CD14-positive monocyte (primary cell): Measurements from ENCODE around the gene SORD. TPM values are rescaled to one million over a fixed set of nuclear protein-coding genes. Genes with fewer than 3 reads are reported as not detected.

ENCODE experiments used
- DNase-seq, 3 donors: peaks; one replicate each; pipeline ENCODE4 v3.0.0-alpha.2; 2011 to 2022
- H2AFZ ChIP-seq: 2 replicates; pipeline ENCODE4 v1.6.0; 2012; ENCODE audit warnings: mild to moderate bottlenecking, low read depth, low read length, inconsistent platforms; ENCODE audit not compliant: insufficient read depth, poor library complexity, severe bottlenecking
- H3K27ac ChIP-seq, 2 donors: 1 replicate in 1 of 2; 2 replicates in 1 of 2; pipeline ENCODE4 v1.5.1; 2012 to 2013; ENCODE audit warnings: low read length in 2 of 2, control low read depth in 1 of 2, inconsistent platforms in 1 of 2, low read depth in 1 of 2, mild to moderate bottlenecking in 1 of 2
- H3K27me3 ChIP-seq, 2 donors: one replicate each; pipeline versions ENCODE4 v1.6.0 to v1.6.1; 2011 to 2013; ENCODE audit warnings: low read length in 2 of 2; ENCODE audit not compliant: control insufficient read depth in 2 of 2, insufficient read depth in 2 of 2
- H3K36me3 ChIP-seq, 2 donors: replicated peaks in 1 of 2; 1 replicate in 1 of 2; 2 replicates in 1 of 2; pipeline versions ENCODE4 v1.5.1 to v1.6.1; 2012 to 2013; ENCODE audit warnings: low read length in 2 of 2, control low read depth in 1 of 2, inconsistent platforms in 1 of 2, mild to moderate bottlenecking in 1 of 2; ENCODE audit not compliant: insufficient read depth in 2 of 2, control insufficient read depth in 1 of 2
- H3K4me1 ChIP-seq, 2 donors: 1 replicate in 1 of 2; 2 replicates in 1 of 2; pipeline versions ENCODE4 v1.5.1 to v1.6.1; 2012 to 2013; ENCODE audit warnings: low read length in 2 of 2, control low read depth in 1 of 2, inconsistent platforms in 1 of 2, mild to moderate bottlenecking in 1 of 2, moderate library complexity in 1 of 2; ENCODE audit not compliant: insufficient read depth in 2 of 2, control insufficient read depth in 1 of 2
- H3K4me2 ChIP-seq: replicated peaks from 2 replicates; pipeline ENCODE3; 2012; ENCODE audit warnings: low read length, moderate library complexity, mild to moderate bottlenecking; ENCODE audit not compliant: poor library complexity, severe bottlenecking; ENCODE audit errors: extremely low read depth
- H3K4me3 ChIP-seq, 3 experiments: fragments of 200-600 bp in 1 of 3; sonication (generic) in 1 of 3; replicated peaks in 1 of 3; 1 replicate in 2 of 3; 2 replicates in 1 of 3; pipeline ENCODE4 v1.5.1; 2011 to 2013; ENCODE audit warnings: low read length in 3 of 3, mild to moderate bottlenecking in 3 of 3, control low read depth in 2 of 3, low read depth in 2 of 3, inconsistent platforms in 1 of 3, moderate library complexity in 1 of 3
- H3K79me2 ChIP-seq: 2 replicates; pipeline ENCODE4 v1.6.0; 2012; ENCODE audit warnings: mild to moderate bottlenecking, control low read depth, inconsistent platforms, low read length, moderate library complexity; ENCODE audit not compliant: insufficient read depth
- H3K9ac ChIP-seq: 2 replicates; pipeline ENCODE4 v1.6.0; 2017; ENCODE audit warnings: low read length, mild to moderate bottlenecking; ENCODE audit not compliant: insufficient read depth, poor library complexity, severe bottlenecking
- H3K9me3 ChIP-seq, 2 donors: replicated peaks in 1 of 2; 1 replicate in 1 of 2; 2 replicates in 1 of 2; pipeline versions ENCODE4 v1.5.1 to v1.6.1; 2012 to 2013; ENCODE audit warnings: low read length in 2 of 2, control low read depth in 1 of 2; ENCODE audit not compliant: control insufficient read depth in 1 of 2, insufficient read depth in 1 of 2
- H4K20me1 ChIP-seq: 2 replicates; pipeline ENCODE4 v1.6.0; 2012; ENCODE audit warnings: mild to moderate bottlenecking, low read length, control low read depth, moderate library complexity; ENCODE audit not compliant: insufficient read depth
- H3K27ac Mint-ChIP-seq, 7 donors: one replicate each; pipeline ENCODE4 v1.8.0; 2020; ENCODE audit warnings: mild to moderate bottlenecking in 7 of 7, mixed read lengths in 7 of 7, moderate library complexity in 6 of 7, inconsistent platforms in 2 of 7
- H3K27me3 Mint-ChIP-seq, 3 donors: one replicate each; pipeline ENCODE4 v1.8.0; 2021 to 2022; ENCODE audit warnings: low read depth in 3 of 3, mild to moderate bottlenecking in 3 of 3, mixed read lengths in 3 of 3, moderate library complexity in 3 of 3, inconsistent platforms in 1 of 3
- H3K36me3 Mint-ChIP-seq, 2 donors: one replicate each; pipeline ENCODE4 v1.8.0; 2020; ENCODE audit warnings: mixed read lengths in 2 of 2, inconsistent platforms in 1 of 2, mild to moderate bottlenecking in 1 of 2
- H3K4me1 Mint-ChIP-seq: one replicate; pipeline ENCODE4 v1.8.0; 2020; ENCODE audit warnings: mild to moderate bottlenecking, mixed read lengths
- H3K4me3 Mint-ChIP-seq, 2 donors: one replicate each; pipeline ENCODE4 v1.8.0; 2020; ENCODE audit warnings: mild to moderate bottlenecking in 2 of 2, mixed read lengths in 2 of 2, moderate library complexity in 1 of 2
- H3K9me3 Mint-ChIP-seq, 7 donors: one replicate each; pipeline ENCODE4 v1.8.0; 2020 to 2022; ENCODE audit warnings: mixed read lengths in 7 of 7, mild to moderate bottlenecking in 6 of 7, moderate library complexity in 6 of 7, inconsistent platforms in 2 of 7
- WGBS: methylation state at CpG from one replicate; pipeline ENCODE4 v1.1.5; 2013; ENCODE audit warnings: missing lambda C conversion rate; ENCODE audit not compliant: insufficient coverage; 5-methylcytosine and 5-hydroxymethylcytosine counted together
- intact Hi-C, 2 donors: fragments of 100-400 bp; cut with micrococcal nuclease; formaldehyde crosslinking; loops; one replicate each; pipeline versions ENCODE4 v1.15.0 to v1.15.1; 2023
- polyA plus RNA-seq, 3 donors: library from polyadenylated mRNA; depleted of rRNA in 1 of 3; unstranded in 2 of 3; stranded (reverse) in 1 of 3; fragments of 300-500 nt in 2 of 3; fragments of >200 nt in 1 of 3; fragmentation: Illumina TruSeq in 2 of 3; gene quantifications; 1 replicate in 2 of 3; 2 replicates in 1 of 3; pipeline ENCODE4 v1.2.3, GENCODE V29; 2012 to 2021
- TF ChIP-seq, protein P1 (sequence below): fragments of 200-600 bp; IDR thresholded peaks from one replicate; pipeline ENCODE4 v1.8.0; 2022; ENCODE audit warnings: antibody characterized with exemption, mild to moderate bottlenecking

SORD gene
- polyA plus RNA-seq, 3 donors, result 17.9 to 22.6 (median 21.7) TPM

DNA sequence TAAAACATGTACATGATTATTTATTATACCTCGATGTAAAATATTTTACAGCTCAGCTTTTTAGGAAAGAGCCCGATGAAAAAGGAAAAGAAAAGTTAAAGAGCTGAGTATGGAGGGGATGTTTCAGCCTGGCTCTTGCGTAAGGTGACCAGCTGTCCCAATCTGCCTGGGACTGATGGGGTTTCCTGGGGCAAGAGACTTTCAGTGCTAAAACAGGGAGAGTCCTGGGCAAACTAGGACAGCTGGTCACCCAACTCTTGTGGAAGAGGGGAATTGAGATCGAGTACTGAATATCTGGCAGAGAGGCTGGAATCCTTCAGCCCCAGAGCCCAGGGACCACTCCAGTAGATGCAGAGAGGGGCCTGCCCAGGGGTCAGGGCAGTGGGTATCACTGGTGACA is 70.0 kb downstream of the SORD start:
- Histone ChIP-seq H4K20me1 (no peaks in the 10 kb centered on the region), H3K4me1 (no peaks in the 10 kb centered on the region), H3K79me2 (no peaks in the 10 kb centered on the region), H2AFZ (no peak overlapping the region), H3K4me3 (no peak overlapping the region), H3K9me3 (no peaks in the 10 kb centered on the region), H3K36me3 (no peaks in the 10 kb centered on the region), H3K27me3 (no peaks in the 10 kb centered on the region), H3K9ac (no peak overlapping the region), H3K27ac (no peak overlapping the region), H3K4me2 (no peak overlapping the region)
- no peak overlapping the region for H3K27ac Mint-ChIP-seq
- peaks cover 2% of the 10 kb centered on the region for H3K4me1 Mint-ChIP-seq
- H3K36me3 Mint-ChIP-seq, result no peaks in the 10 kb centered on the region
- intact Hi-C loops, result no loop called here
- no peak for DNase-seq
- WGBS, result 82% methylated on average over 3 of the region's 4 CpGs
- peaks cover 0 to 11% (median 0%) of the 10 kb centered on the region in 3 donors for H3K27me3 Mint-ChIP-seq
- no peak overlapping the region for H3K4me3 Mint-ChIP-seq
- no peaks in the 10 kb centered on the region for H3K9me3 Mint-ChIP-seq
- TF ChIP-seq, protein P1, sequence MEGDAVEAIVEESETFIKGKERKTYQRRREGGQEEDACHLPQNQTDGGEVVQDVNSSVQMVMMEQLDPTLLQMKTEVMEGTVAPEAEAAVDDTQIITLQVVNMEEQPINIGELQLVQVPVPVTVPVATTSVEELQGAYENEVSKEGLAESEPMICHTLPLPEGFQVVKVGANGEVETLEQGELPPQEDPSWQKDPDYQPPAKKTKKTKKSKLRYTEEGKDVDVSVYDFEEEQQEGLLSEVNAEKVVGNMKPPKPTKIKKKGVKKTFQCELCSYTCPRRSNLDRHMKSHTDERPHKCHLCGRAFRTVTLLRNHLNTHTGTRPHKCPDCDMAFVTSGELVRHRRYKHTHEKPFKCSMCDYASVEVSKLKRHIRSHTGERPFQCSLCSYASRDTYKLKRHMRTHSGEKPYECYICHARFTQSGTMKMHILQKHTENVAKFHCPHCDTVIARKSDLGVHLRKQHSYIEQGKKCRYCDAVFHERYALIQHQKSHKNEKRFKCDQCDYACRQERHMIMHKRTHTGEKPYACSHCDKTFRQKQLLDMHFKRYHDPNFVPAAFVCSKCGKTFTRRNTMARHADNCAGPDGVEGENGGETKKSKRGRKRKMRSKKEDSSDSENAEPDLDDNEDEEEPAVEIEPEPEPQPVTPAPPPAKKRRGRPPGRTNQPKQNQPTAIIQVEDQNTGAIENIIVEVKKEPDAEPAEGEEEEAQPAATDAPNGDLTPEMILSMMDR, result no peak

DNA sequence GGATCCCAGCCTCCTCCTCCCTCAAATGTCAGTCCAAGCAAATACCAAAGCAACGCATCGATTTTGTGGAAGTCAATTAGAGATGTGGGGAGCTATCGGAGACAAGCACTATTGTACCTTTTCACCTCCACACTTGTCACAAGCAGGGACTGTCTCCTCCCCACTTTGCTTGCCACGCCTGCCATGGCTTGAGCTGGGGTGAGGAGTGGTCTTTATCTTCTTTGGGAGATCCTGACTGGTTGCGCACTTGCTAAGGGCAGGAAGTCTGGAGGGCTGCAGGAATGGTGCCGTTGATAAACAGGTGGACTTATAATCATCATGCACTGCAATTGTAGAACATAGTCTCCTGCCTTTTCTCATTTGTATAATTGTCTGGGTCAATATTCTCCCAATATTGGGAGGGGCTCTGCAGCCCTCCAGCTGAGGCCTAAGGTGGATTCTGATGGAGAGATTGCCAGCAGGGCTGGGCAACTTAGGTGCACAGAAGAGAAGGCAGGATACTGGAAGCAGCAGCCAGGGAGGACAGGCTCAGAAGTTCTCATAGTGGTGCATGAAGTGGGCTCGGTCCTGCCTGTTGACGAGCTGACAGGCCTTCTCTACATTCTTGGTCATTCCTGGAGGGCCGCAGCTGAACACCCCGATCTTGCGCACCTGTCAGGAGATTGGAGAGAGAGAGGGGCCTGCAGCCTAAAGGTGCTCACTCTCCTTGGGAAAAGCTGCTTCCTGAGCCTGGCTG is 70.8 kb downstream of the SORD start:
- Histone ChIP-seq H3K4me2 (no peak overlapping the region), H3K4me3 (no peak overlapping the region), H2AFZ (no peak overlapping the region), H3K79me2 (no peaks in the 10 kb centered on the region), H3K4me1 (no peaks in the 10 kb centered on the region), H3K27ac (no peak overlapping the region), H3K9ac (no peak overlapping the region), H3K36me3 (no peaks in the 10 kb centered on the region), H3K27me3 (no peaks in the 10 kb centered on the region), H3K9me3 (no peaks in the 10 kb centered on the region), H4K20me1 (no peaks in the 10 kb centered on the region)
- H3K36me3 Mint-ChIP-seq, result no peaks in the 10 kb centered on the region
- H3K27ac Mint-ChIP-seq, result no peak overlapping the region
- no peak for DNase-seq
- no peak overlapping the region for H3K4me3 Mint-ChIP-seq
- H3K4me1 Mint-ChIP-seq, result peaks cover 2% of the 10 kb centered on the region
- 91% methylated on average over 4 of the region's 11 CpGs for WGBS
- intact Hi-C loops, result no loop called here
- TF ChIP-seq, protein P1, result no peak
- H3K9me3 Mint-ChIP-seq, result no peaks in the 10 kb centered on the region
- H3K27me3 Mint-ChIP-seq, result peaks cover 0 to 10% (median 3%) of the 10 kb centered on the region in 3 donors
